Right lobe of liver (tissue), 4 donors: ENCODE measurements around the gene RALGPS1.

Experiments
- POLR2A ChIP-seq: fragments of 450-650 bp; IDR thresholded peaks from one replicate; pipeline ENCODE4 v1.6.1; 2017; ENCODE audit warnings: antibody characterized with exemption, mild to moderate bottlenecking
- TF ChIP-seq, protein P1 (sequence below), 4 donors: fragments of 200-600 bp in 3 of 4; fragments of 450-650 bp in 1 of 4; IDR thresholded peaks; one replicate each; pipeline versions ENCODE4 v1.5.1 to v1.8.0; 2016 to 2022; ENCODE audit warnings: antibody characterized with exemption in 4 of 4, mild to moderate bottlenecking in 2 of 4
- donor health status: DM: no; HTN: no; CAD: no.
- donor health status: DM: no; HTN: no; CAD: no.
- donor health status: DM: no; HTN: yes; CAD: no.

DNA sequence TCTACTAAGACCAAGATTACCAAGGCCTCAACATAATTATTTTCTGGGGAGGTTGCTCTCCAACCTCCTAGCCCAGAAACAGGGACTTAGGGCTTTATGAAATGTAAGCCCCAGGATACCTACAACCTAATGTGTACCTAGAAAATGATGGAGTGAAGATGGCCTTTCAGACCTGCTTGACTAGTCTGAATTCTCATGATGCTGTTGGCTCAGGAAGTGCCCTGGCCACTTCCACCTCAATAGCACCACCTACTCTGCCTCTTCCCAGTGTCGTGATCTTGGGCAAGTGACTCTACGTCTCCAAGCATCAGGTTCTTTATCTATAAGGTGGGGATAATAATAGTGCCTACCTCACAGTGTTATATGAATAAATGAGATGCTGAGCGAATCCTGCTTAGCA lies 292.1 kb downstream of the RALGPS1 start:
- TF ChIP-seq, protein P1, sequence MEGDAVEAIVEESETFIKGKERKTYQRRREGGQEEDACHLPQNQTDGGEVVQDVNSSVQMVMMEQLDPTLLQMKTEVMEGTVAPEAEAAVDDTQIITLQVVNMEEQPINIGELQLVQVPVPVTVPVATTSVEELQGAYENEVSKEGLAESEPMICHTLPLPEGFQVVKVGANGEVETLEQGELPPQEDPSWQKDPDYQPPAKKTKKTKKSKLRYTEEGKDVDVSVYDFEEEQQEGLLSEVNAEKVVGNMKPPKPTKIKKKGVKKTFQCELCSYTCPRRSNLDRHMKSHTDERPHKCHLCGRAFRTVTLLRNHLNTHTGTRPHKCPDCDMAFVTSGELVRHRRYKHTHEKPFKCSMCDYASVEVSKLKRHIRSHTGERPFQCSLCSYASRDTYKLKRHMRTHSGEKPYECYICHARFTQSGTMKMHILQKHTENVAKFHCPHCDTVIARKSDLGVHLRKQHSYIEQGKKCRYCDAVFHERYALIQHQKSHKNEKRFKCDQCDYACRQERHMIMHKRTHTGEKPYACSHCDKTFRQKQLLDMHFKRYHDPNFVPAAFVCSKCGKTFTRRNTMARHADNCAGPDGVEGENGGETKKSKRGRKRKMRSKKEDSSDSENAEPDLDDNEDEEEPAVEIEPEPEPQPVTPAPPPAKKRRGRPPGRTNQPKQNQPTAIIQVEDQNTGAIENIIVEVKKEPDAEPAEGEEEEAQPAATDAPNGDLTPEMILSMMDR (IDR thresholded peaks at IDR 0.05): no peak
- no peak for TF ChIP-seq POLR2A
